Esophagus squamous epithelium (tissue), 4 donors: Measurements from ENCODE around the gene ZNF219.

ENCODE experiments used
- CTCF ChIP-seq, 6 experiments: fragments of 450-650 bp in 4 of 6; fragments of 200-600 bp in 2 of 6; sonication (generic) in 2 of 6; IDR thresholded peaks; one replicate each; pipeline ENCODE4 v1.5.1; 2016 to 2019; ENCODE audit warnings: antibody characterized with exemption in 6 of 6, mild to moderate bottlenecking in 4 of 6, moderate library complexity in 4 of 6
- POLR2A ChIP-seq, 4 donors: fragments of 450-650 bp; IDR thresholded peaks; one replicate each; pipeline ENCODE4 v1.6.1; 2017; ENCODE audit warnings: antibody characterized with exemption in 4 of 4, mild to moderate bottlenecking in 4 of 4, moderate library complexity in 3 of 4

- peak; percentile 84 to 99 (median 97) for TF ChIP-seq CTCF (IDR thresholded peaks at IDR 0.05)
- no peak for TF ChIP-seq POLR2A (IDR thresholded peaks at IDR 0.05)
Observed at GRCh38 chr14:21104448-21105060, 6.1 kb upstream of the ZNF219 start.
